BLaER1 treated with 17β-estradiol and CSF1 and Interleukin-3, amounts not matched to agents 10 nM and 100 nM (cell line): ENCODE data around the gene SLC16A2.

Experiments used
- H3K27ac ChIP-seq, 11 experiments: shearing (Covaris generic); formaldehyde crosslinking; 2 replicates each; pipeline ENCODE4 v1.8.1; 2022
- H3K27me3 ChIP-seq, 11 experiments: shearing (Covaris generic); formaldehyde crosslinking; 2 replicates each; pipeline ENCODE4 v1.8.1; 2022
- H3K36me3 ChIP-seq, 11 experiments: shearing (Covaris generic); formaldehyde crosslinking; 2 replicates each; pipeline ENCODE4 v1.8.1; 2022
- H3K4me1 ChIP-seq, 10 experiments: shearing (Covaris generic); formaldehyde crosslinking; 2 replicates each; pipeline ENCODE4 v1.8.1; 2022
- H3K4me2 ChIP-seq, 11 experiments: shearing (Covaris generic); formaldehyde crosslinking; 2 replicates each; pipeline ENCODE4 v1.8.1; 2022
- H3K4me3 ChIP-seq, 10 experiments: shearing (Covaris generic); formaldehyde crosslinking; 2 replicates each; pipeline ENCODE4 v1.8.1; 2022
- H3K9ac ChIP-seq, 11 experiments: shearing (Covaris generic); formaldehyde crosslinking; 2 replicates each; pipeline ENCODE4 v1.8.1; 2022
- H3K9me3 ChIP-seq, 11 experiments: shearing (Covaris generic); formaldehyde crosslinking; replicated peaks in 1 of 11; 2 replicates each; pipeline ENCODE4 v1.8.1; 2022
- H4K20me1 ChIP-seq, 11 experiments: shearing (Covaris generic); formaldehyde crosslinking; 2 replicates each; pipeline ENCODE4 v1.8.1; 2022
- Cebpa-rat ChIP-seq, 11 experiments: shearing (Covaris generic); IDR thresholded peaks; 2 replicates each; pipeline ENCODE4 v1.8.1; 2022

SLC16A2 gene

GRCh38 chrX:74426615-74427014, 5.3 kb downstream of the SLC16A2 start:
- Histone ChIP-seq H4K20me1 (no peaks in the 10 kb centered on the region), H3K36me3 (no peaks in the 10 kb centered on the region), H3K9me3 (peaks cover 0 to 10% (median 0%) of the 10 kb centered on the region in 11 experiments; a peak in 3 of 22 replicates), H3K9ac (no peak overlapping the region), H3K4me2 (no peak overlapping the region), H3K27ac (no peak overlapping the region), H3K4me1 (peaks cover 0 to 20% (median 12%) of the 10 kb centered on the region in 10 experiments; a peak in 16 of 20 replicates), H3K4me3 (no peak overlapping the region), H3K27me3 (peaks cover 54 to 76% (median 67%) of the 10 kb centered on the region in 11 experiments)
- TF ChIP-seq Cebpa-rat (IDR thresholded peaks at IDR 0.05): no peak

GRCh38 chrX:74431797-74432196, 10.5 kb downstream of the SLC16A2 start:
- no peak overlapping the region for H3K4me3 ChIP-seq
- H3K9me3 ChIP-seq: no peaks in the 10 kb centered on the region
- H3K27me3 ChIP-seq: peaks cover 71 to 97% (median 92%) of the 10 kb centered on the region in 11 experiments
- no peak overlapping the region for H3K9ac ChIP-seq
- H3K4me1 ChIP-seq: no peaks in the 10 kb centered on the region
- TF ChIP-seq Cebpa-rat (IDR thresholded peaks at IDR 0.05): no peak
- H3K36me3 ChIP-seq: no peaks in the 10 kb centered on the region
- no peak overlapping the region for H3K4me2 ChIP-seq
- H3K27ac ChIP-seq: no peak overlapping the region
- no peaks in the 10 kb centered on the region; a peak in 1 of 22 replicates for H4K20me1 ChIP-seq

- H3K4me2 ChIP-seq: no peak overlapping the region
- no peaks in the 10 kb centered on the region; a peak in 2 of 22 replicates for H4K20me1 ChIP-seq
- H3K27me3 ChIP-seq: peaks cover 71 to 97% (median 92%) of the 10 kb centered on the region in 11 experiments
- no peaks in the 10 kb centered on the region for H3K4me1 ChIP-seq
- no peak overlapping the region for H3K27ac ChIP-seq
- H3K4me3 ChIP-seq: no peak overlapping the region
- H3K36me3 ChIP-seq: no peaks in the 10 kb centered on the region
- no peak overlapping the region for H3K9ac ChIP-seq
- H3K9me3 ChIP-seq: no peaks in the 10 kb centered on the region
- no peak for TF ChIP-seq Cebpa-rat (IDR thresholded peaks at IDR 0.05)
These were observed 13.0 kb downstream of the SLC16A2 start for GRCh38 chrX:74434336-74434735.

GRCh38 chrX:74437530-74437929, 16.2 kb downstream of the SLC16A2 start:
- TF ChIP-seq Cebpa-rat (IDR thresholded peaks at IDR 0.05): no peak
- Histone ChIP-seq H3K27ac (no peak overlapping the region), H3K36me3 (no peaks in the 10 kb centered on the region), H3K9ac (no peak overlapping the region), H3K27me3 (peaks cover 62 to 94% (median 91%) of the 10 kb centered on the region in 11 experiments), H3K4me2 (no peak overlapping the region), H3K4me1 (no peaks in the 10 kb centered on the region), H4K20me1 (no peaks in the 10 kb centered on the region; a peak in 2 of 22 replicates), H3K9me3 (no peaks in the 10 kb centered on the region), H3K4me3 (no peak overlapping the region)

DNA sequence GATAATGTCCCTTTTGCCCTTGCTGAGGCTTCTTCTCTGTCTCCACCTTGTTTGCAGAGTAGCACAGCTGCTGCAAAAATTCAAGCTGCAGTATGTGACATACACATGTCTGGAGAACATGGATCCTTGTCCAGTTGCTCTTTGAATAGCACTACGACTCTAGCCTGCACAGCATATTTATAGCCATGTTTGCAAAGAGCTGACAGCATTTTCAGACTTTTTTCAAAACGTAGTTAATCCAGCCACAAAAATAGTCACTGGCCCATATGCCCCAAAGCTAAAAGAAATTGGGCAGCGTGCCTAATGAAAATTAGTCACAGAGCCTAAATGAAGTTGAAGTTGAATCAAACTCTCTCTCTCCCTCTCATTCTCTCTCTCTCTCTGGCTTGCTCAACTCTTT, 17.5 kb downstream of the SLC16A2 start:
- H3K9ac ChIP-seq: no peak overlapping the region

GRCh38 chrX:74445099-74445498, 23.8 kb downstream of the SLC16A2 start:
- H3K4me2 ChIP-seq: 0 out of 22 replicates have a peak overlapping the region, but pooled peaks of 1 of the 11 experiments have one; percentile 45
- H4K20me1 ChIP-seq: peaks cover 0 to 12% (median 0%) of the 10 kb centered on the region in 11 experiments; a peak in 4 of 22 replicates
- no peak overlapping the region for H3K4me3 ChIP-seq
- H3K9me3 ChIP-seq: no peaks in the 10 kb centered on the region
- no peak overlapping the region for H3K27ac ChIP-seq
- TF ChIP-seq Cebpa-rat (IDR thresholded peaks at IDR 0.05): no peak
- no peak overlapping the region for H3K9ac ChIP-seq
- H3K36me3 ChIP-seq: no peaks in the 10 kb centered on the region
- H3K4me1 ChIP-seq: peaks cover 3 to 16% (median 8%) of the 10 kb centered on the region in 10 experiments; a peak in 15 of 20 replicates
- H3K27me3 ChIP-seq: peaks cover 83 to 100% (median 98%) of the 10 kb centered on the region in 11 experiments

More for the DNA sequence above, 17.5 kb downstream of the SLC16A2 start:
- Histone ChIP-seq H3K9me3 (no peaks in the 10 kb centered on the region), H3K4me2 (no peak overlapping the region), H4K20me1 (peaks cover 0 to 6% (median 0%) of the 10 kb centered on the region in 11 experiments; a peak in 3 of 22 replicates), H3K4me3 (no peak overlapping the region), H3K27me3 (peaks cover 64 to 94% (median 92%) of the 10 kb centered on the region in 11 experiments), H3K4me1 (no peaks in the 10 kb centered on the region), H3K36me3 (no peaks in the 10 kb centered on the region), H3K27ac (no peak overlapping the region)
- TF ChIP-seq Cebpa-rat (IDR thresholded peaks at IDR 0.05): no peak

GRCh38 chrX:74446876-74447275, 25.6 kb downstream of the SLC16A2 start:
- Histone ChIP-seq H3K4me1 (peaks cover 7 to 30% (median 20%) of the 10 kb centered on the region in 10 experiments), H3K9me3 (no peaks in the 10 kb centered on the region), H3K36me3 (no peaks in the 10 kb centered on the region), H3K4me3 (no peak overlapping the region), H4K20me1 (peaks cover 0 to 12% (median 0%) of the 10 kb centered on the region in 11 experiments; a peak in 4 of 22 replicates), H3K27me3 (peaks cover 93 to 100% (median 100%) of the 10 kb centered on the region in 11 experiments), H3K9ac (no peak overlapping the region), H3K27ac (no peak overlapping the region), H3K4me2 (no peak overlapping the region)
- TF ChIP-seq Cebpa-rat (IDR thresholded peaks at IDR 0.05): no peak

DNA sequence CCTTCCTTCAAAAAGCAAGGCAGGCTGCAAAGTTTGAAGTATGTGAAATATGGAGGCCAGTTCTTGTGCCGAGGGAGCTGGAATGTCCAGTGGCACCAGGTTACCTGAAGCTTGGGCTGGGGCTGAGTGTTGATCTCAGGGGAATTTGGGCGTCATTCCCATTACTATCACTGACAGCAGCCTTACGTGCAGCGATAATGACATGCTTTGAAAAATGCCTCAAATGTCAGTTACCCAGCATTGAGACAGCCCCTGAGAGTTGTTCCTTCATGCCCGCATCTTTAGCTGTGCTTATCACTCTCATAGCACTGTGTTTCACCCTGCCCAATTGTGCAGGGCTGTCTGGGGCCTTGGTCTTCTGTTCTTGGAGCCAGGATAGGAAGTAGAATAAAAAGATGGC, 27.4 kb downstream of the SLC16A2 start:
- H3K4me3 ChIP-seq: no peak overlapping the region
- H3K27me3 ChIP-seq: peaks cover 80 to 100% (median 95%) of the 10 kb centered on the region in 11 experiments
- H3K36me3 ChIP-seq: no peaks in the 10 kb centered on the region
- H3K9me3 ChIP-seq: no peaks in the 10 kb centered on the region
- no peak overlapping the region for H3K27ac ChIP-seq
- H4K20me1 ChIP-seq: peaks cover 0 to 10% (median 0%) of the 10 kb centered on the region in 11 experiments; a peak in 4 of 22 replicates
- H3K4me1 ChIP-seq: peaks cover 7 to 33% (median 25%) of the 10 kb centered on the region in 10 experiments
- no peak overlapping the region for H3K9ac ChIP-seq
- no peak for TF ChIP-seq Cebpa-rat (IDR thresholded peaks at IDR 0.05)
- no peak overlapping the region for H3K4me2 ChIP-seq

DNA sequence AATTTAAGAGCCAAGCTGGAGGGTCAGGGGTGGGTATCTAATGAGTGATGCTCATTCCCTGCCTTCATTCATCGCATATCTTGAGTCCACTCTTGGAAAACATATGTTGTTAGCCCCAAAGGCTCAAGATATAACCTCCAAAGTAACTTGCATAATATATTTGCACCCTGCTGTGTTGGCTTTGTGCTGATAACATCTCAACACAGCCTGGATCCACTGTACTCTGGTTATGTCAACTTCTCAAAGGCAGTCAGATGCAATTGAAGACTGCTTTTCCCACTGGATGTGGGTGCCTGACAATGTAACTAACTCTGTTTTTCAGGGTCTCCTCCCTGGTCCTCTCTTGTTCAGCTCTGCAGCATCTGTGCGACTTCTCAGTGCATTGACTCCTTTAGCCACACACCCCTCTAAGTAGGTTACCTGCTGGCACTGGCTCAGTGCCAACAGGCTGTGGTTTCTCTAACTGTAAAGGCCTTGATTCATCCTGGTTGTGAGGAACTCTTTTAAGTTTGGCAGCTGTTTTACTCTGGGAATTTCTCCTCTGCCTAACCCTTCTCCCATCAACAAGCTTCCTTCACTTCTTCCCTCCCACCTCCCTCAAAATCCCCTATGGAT, 28.1 kb downstream of the SLC16A2 start:
- no peak for TF ChIP-seq Cebpa-rat (IDR thresholded peaks at IDR 0.05)
- peaks cover 0 to 6% (median 0%) of the 10 kb centered on the region in 11 experiments; a peak in 3 of 22 replicates for H4K20me1 ChIP-seq

More for the DNA sequence above, 28.1 kb downstream of the SLC16A2 start:
- peak overlapping the region in 1 of 11 experiments; percentile 70; a peak in 1 of 22 replicates for H3K27ac ChIP-seq
- H3K4me2 ChIP-seq: no peak overlapping the region
- H3K9me3 ChIP-seq: no peaks in the 10 kb centered on the region
- peaks cover 7 to 33% (median 25%) of the 10 kb centered on the region in 10 experiments for H3K4me1 ChIP-seq
- H3K36me3 ChIP-seq: no peaks in the 10 kb centered on the region
- no peak overlapping the region for H3K9ac ChIP-seq
- peaks cover 72 to 93% (median 87%) of the 10 kb centered on the region in 11 experiments for H3K27me3 ChIP-seq
- H3K4me3 ChIP-seq: no peak overlapping the region
